ENCODE measurements around the gene OR5H14.
"Not testable (repeated sequence)": the region's sequence is repeated elsewhere in the genome, so short reads cannot be mapped to it uniquely, and the experiment has no call there.

OR5H14 gene

DNA sequence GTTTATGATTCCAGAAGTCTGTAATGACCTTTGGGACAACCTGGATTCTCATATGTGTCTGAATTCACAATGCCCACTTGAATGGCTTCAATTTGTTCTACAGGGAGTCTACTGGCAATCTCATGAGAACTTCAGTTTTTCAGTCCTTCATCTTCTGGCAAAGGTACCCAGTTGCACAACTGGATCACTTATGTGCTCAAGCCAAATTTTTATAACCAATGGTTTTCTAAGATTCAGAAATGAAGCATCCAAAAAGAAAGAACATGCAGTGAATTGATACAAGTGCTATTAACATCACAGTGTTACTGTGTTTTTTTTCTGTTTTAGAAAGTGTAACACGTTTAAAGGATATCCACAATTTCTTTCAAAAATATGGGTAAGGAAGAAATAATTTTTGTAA, at the start of gene OR5H14:
Gene OR5H14 (plus strand): TSS at position 301 of the 400 bp plus-strand sequence. CDS start 1,907 bp downstream, outside the sequence.
- no peak for DNase-seq

DNA sequence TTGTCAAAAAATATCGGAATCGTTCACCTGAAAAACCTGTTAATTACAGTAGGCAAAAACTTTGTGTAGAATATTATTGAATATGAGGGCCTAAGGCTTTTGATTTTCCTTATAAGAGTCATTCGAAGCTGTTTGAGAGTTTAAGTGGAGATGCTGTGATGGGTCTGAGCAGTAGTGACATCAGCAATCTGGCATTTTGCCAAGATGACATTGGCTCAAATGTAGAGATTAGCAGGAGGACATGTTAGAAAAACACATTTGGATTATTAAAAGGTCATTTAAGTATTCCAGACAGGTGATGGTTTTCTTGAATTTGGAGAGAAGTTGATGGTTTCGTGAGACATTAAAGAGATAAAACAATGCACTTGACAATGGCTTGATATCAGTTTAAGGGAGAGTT, 47.4 kb upstream of the OR5H14 start:
- no peak for DNase-seq

DNA sequence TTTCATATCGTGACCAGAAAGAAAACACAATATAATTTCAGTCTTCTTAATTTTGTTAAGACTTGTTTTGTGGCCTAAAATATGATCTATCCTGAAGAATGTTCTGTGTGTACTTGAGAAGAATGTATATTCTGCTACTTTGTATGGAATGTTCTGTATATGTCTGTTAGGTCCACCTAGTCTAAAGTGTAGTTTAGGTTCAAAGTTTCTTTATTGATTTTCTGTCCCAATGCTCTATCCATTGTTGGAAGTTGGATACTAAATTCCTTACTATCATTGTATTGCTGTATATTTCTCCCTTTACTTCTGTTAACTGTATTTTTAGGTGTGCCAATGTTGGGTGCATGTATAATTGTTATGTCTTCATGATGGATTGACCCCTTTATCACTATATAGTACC, 39.1 kb upstream of the OR5H14 start:
- DNase-seq = no peak

DNA sequence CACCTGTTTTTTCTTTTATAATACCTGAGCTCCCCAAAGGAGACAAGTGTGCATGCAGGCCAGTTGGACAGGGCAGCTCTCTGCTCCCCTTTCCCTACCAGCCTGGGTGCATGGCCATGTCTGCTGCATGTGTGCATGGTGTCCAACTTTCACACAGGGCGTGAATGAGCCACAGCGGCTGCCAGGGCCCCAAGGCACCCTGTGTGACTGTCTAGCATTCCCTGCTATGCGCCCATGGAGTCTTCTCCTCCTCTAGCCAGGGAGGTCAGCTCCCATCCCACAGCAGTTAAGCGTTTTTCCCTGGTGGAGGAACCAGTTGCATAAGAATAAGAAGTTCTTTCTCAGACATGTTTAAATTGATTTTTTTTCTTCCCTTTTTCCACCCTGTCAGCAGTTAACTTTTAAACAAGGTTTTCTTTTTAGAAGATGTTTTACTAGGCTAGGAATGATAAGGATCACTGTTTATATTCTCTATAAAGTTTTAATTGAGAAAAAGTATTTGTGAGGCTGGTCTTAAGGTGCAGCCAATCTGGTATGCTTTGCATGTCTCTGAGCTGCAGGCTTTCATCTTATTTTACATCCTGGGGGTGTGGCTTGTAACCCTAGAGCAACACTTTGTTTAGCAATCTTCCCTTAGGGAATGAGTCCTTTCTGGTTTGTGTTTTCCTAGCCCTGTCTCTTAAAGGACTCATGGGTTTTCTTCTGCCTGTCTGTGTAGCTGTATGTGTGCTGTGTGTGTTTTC, 37.3 kb upstream of the OR5H14 start:
- no peak for DNase-seq

DNA sequence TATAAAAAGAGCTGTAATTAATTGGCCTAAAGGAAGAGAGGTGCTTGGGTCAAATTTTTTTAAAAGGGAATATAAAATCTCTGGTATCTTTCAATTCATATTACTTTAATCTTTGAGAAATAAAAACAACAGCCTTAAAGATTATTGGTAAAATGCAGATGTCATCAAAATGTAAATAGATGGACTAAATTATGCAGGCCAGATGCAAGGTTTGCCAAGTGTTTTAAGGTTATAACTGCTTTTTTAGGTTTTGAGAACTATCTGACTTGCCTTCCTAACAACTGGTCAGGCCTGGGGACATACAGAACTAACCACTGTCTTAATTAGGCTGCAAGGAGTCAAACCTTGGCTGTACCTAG, 36.8 kb upstream of the OR5H14 start:
- DNase-seq = no peak

DNA sequence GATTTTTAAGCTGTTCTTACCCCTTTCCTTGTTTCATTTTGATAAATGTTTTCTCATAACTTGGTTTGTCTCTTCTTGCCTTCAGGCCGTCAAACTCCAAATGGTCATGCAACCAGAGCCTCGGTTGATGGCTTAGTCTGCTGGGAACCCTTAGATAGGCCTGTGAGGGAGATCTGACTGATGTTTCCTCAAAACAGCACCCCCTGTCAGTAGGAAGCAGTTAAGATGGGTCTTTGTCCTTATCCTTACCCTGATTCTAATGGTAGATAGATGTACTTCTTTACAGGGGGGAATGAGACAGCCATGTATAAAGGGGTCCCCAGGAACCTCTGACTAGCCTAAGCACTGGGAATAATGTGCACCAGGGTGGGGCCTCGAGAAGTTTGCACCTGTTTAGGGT, 33.0 kb upstream of the OR5H14 start:
- no peak for DNase-seq

DNA sequence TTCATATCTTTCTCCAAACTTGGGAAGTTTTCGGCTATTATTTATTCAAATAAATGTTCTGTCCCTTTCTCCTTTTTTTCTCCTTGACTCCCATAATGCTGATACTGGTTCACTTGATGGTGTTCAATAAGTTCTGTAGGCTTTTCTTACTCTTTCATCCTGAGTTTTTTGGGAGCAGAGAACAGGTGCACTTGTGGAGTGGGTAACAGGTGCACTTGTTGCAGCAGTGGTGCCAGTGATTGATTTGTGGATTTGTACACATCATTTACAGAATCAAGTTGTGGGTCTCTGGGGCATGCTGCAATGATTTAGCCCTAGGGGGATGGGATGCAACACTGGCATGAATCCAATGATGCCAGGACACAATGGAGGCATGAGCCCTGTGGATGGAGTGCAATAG, 31.6 kb upstream of the OR5H14 start:
- DNase-seq = no peak

DNA sequence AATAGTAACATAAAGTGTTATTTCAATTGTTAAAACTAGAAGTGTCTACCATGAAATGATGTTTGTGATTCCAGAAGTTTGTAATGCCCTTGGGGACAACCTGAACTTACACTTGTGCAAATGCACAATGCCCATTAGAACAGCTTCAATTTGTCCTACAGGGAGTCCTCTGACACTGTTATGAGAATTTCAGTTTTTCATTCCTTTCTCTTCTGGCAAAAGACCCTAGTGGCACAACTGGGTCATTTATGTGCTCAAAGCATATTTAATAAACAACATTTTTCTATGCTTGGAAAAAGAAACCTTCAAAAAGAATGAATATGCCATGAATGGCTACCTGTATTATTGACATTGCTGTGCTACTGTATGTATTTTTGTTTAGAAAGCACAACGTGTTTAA, 16.9 kb upstream of the OR5H14 start, which contains the start of gene OR5H1:
Gene OR5H1 (plus strand): TSS at position 301 of the 400 bp plus-strand sequence. CDS start 1,977 bp downstream, outside the sequence.
- no peak for DNase-seq

DNA sequence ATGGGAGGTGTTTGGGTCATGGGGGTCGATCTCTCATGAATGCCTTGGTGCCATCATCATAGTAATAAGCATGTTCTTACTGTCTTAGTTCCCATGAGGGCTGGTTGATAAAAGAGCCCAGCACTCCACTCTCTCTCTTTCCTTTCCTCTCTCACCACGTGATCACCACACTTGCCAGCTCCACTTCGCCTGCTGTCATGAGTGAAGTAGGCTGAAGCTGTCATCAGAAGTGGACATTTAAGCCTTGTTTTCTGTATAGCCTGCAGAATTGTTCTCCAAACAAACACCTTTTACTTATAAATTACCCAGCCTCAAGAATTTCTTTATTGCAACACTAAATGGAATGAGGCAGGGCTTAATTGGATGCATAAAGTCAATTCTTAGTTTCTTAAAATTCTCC, 10.6 kb upstream of the OR5H14 start:
- no peak for DNase-seq

DNA sequence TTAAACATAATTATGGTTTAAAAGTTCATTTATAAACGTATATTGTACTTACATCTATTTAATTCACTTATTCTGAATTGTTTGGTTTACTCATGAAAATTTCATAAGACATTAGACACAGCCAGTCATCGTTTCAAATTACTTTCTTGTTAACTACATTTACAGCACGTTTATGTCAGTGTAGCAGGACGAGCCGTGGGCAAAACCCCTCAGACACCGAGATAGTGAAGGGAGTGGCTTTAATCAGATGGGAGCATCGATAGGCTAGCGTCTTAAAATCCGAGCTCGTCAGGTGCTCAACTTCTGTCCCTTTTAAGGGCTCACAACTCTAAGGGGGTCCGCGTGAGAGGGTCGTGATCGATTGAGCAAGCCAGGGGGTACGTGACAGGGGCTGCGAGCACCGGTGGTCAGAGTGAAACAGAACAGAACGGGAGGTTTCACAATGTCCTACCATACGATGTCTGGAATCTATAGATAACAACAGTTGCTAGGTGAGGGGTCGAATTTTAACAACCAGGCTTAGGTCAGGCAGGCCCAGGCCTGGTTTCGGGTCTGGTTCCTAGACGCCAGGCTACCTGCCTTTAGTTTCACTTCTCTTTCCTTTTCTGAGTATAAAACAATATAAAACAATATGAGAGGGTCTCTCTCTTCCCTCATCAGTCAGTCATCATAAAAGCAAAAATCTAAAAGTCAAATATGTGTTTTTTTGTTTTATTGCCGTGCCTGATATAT, 9.3 kb upstream of the OR5H14 start:
- not testable (repeated sequence) for DNase-seq

DNA sequence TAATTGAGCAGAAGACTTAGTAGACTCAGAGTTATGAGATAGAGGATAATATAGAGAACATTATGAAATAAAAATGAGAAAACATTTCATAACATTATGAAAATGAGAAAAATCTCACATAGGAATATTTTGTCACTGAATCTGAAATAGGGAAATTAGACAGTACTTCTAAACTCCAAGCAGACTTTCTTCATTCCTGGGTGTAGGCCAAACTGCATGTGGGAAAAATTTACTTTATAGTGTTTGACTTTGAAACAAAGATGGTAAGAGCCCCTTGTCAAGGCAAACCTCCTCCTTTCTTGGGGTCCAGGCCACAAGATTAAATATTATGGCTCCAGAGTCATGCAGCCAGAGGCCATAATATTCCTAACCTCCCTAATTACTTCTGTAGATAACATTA, 6.7 kb upstream of the OR5H14 start:
- no peak for DNase-seq

DNA sequence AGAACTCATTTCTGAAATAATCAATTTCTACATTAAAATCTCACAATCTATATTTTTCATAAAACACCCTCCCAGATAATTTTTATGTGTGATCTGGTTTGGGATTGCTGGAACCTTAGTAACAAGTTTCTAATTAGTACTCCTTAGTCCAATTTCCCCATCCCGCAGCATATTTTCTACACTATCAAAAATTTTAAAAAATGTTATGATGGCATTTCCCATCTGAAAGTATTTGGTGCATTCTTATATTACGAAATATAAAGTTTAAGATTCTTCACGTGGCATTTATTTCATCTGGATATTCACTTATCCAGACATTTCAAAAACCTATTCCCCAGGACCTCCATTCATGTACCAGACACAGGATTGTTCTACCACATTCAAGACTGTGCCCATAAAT, 1.5 kb downstream of the OR5H14 start:
- no peak for DNase-seq

DNA sequence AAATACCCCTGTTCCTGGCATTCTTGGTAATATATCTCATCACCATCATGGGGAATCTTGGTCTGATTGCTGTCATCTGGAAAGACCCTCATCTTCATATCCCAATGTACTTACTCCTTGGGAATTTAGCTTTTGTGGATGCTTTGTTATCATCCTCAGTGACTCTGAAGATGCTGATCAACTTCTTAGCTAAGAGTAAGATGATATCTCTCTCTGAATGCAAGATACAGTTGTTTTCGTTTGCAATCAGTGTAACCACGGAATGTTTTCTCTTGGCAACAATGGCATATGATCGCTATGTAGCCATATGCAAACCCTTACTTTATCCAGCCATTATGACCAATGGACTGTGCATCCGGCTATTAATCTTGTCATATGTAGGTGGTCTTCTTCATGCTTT, 2.2 kb downstream of the OR5H14 start:
- not testable (repeated sequence) for DNase-seq

DNA sequence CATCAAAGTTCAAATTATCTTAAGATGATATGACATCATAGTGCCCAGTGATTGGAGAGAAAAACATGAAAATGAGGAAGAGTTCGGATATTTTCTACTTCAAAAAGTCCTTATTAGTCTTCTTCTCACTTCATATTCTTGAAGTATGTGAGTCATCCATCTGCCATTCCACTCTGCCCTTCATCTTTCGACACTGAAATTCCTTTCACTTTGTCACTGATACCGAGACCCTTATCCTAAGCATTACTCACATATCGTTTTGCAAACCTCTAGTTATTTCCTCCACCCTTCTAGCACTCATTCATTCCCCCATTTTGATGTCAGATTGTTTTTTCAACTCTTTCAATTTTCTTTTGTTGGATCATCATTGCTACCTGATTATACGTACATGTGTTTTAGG, 4.0 kb downstream of the OR5H14 start:
- no peak for DNase-seq

DNA sequence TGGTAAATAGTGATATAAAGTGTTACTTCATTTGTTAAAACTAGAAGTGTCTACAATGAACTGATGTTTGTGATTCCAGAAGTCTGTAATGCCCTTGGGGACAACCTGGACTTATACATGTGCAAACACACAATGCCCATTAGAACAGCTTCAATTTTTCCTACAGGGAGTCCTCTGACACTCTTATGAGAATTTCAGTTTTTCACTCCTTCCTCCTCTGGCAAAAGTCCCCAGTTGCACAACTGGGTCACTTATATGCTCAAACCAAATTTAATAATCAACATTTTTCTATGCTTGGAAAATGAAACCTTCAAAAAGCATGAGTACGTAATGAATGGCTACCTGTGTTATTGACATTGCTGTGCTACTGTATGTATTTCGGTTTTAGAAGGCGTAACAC, 19.1 kb downstream of the OR5H14 start, which contains the start of gene OR5H15:
Gene OR5H15 (plus strand): TSS at position 301 of the 400 bp plus-strand sequence. CDS start 2,004 bp downstream, outside the sequence.
- no peak for DNase-seq

DNA sequence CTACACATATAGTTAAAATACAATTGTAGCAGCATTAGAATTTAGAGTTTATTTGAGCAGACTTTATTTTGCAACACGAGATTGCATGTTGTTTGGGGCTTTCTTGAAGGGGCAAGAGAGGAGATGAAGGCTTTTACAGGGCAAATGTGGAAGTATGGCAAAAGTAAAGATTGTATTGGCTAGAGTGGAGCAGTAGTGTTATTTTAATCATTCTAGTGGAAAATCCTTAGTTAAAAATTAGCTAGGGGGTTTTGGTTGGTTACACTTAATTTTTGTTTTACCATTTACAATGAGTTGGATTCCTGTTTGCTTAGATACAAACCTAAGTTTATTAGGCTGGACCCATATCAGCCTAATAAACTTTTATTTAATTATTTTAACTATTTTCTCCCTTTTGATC, 23.8 kb downstream of the OR5H14 start:
- no peak for DNase-seq

DNA sequence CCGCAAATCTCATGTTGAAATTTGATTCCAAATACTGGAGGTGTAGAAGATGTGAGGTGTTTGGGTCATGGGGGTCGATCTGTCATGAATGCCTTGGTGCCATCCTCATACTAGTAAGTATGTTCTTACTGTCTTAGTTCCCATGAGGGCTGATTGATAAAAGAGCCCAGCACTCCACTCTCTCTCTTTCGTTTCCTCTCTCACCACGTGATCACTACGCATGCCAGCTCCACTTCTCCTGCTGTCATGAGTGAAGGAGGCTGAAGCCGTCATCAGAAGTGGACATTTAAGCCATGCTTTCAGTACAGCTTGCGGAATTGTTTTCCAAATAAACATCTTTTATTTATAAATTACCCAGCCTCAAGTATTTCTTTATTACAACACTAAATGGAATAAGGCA, 25.3 kb downstream of the OR5H14 start:
- no peak for DNase-seq

DNA sequence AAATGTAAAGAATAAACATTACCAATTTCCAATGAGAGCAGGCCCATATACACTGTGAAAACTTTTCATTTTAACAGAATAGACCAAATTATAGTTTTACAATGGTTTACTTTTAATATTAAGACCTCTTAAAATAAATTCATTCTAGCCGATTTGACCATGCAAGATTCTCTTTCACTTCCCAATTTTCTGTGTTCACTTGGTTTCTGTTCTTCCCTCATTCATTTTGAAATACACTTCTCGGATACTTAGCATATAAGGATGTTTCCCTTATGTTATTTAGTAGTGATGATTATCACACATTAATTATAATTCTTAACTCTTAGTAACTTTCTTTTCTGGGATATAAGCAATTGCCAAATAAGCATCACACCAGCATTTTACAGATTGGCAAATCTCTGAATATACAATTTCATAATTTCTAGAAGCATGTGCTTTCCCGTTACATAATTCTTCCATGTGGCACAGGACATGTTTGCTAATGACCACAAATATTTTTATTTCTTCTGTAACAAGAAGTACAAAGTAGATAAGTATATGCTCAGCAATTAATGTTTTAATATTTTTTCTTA, 33.1 kb downstream of the OR5H14 start:
- DNase-seq = no peak

DNA sequence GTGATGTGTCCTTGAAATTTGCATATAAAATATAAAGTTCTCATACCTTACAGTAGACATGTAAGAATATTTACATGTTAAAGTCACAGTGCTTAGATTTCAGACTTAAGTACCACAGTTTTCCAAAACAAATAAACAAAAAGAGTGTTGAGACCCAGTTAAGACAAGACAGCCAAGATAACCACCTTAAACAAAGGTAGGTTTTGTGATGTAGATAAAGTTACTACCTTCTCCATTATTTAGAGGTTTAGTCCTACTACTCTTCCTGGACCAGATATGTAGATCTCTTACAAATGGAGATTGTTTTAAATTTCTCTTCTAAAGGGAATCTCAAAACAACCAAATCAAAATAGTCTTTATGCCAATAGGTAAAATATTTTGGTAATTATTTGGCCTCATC, 34.9 kb downstream of the OR5H14 start:
- DNase-seq = no peak

DNA sequence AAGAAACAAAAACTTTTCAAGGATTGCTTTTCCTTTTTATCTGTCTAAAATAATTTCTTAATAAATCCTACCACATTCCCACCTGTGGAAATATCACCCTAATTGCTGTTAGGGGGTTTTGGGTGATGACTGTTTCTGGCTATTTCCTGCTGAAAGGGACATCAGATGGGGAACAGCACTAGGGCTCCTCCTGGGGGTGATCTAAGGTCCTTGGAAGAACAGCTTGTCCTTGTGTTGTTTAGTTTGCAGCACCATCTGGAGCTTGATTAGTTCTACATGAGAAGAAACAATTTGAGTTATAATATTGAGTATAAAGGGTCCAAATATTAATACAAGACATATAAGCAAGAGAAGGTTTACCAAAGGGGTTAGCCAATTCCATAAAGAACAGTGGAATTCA, 37.9 kb downstream of the OR5H14 start:
- DNase-seq = no peak

DNA sequence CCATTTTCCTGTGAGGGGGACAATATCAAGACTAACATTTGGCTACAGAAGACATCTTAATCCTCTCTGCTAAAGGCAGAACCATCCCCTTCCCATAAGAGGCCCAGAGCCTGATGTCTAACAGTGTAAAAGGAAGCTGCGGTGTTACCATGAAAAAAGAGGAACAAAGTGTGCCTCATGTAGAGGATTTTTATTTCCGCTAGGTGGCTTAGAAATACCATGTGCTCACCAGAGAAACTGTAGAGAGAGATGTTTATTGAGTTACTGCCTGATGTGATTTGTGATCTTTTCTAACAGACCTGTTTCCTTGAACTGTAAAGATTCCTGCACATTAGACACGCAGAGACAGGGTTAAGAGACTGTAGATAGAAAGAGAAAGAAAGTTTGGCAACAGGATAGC, 41.3 kb downstream of the OR5H14 start:
- DNase-seq = no peak

DNA sequence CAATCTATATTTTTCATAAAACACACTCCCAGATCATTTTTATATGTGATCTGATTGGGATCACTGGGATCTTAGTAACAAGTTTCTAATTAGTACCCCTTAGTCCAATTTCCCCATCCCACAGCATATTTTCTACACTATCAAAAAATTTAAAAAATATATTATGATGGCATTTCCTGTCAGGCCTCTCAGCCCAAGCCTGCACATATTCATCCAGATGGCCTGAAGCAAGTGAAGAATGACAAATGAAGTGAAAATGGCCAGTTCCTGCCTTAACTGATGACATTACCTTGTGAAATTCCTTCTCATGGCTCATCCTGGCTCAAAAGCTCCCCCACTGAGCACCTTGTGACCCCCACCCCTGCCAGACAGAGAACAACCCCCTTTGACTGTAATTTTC, 43.6 kb downstream of the OR5H14 start:
- DNase-seq = not testable (repeated sequence)

DNA sequence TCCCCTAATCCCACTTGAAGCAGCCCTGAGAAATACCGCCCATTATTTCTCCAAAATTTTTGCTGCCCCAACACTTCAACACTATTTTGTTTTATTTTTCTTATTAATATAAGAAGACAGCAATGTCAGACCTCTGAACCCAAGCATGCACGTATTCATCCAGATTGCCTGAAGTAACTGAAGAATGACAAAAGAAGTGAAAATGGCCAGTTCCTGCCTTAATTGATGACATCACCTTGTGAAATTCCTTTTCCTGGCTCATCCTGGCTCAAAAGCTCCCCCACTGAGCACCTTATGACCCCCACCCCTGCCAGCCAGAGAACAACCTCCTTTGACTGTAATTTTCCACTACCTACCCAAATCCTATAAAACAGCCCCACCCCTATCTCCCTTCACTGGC, 49.0 kb downstream of the OR5H14 start:
- not testable (repeated sequence) for DNase-seq

DNA sequence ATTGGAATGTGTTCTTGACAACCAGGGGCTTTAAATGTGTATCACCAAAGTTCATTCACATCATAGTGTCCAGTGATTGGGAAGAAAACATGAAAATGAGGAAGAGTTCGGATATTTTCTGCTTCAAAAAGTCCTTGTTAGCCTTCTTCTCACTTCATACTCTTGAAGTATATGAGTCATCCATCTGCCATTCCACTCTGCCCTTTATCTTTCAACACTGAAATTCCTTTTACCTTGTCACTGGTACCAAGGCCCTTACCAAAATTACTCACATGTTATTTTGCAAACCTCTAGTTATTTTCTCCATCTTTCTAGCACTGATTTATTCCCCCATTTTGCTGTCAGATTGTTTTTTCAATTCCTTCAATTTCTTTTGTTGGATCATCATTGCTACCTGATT, 51.7 kb downstream of the OR5H14 start:
- no peak for DNase-seq

All from activated CD4-positive, alpha-beta T cell treated with anti-CD3 and anti-CD28 coated beads for 48 hours (primary cell).